K562 (cell line): ENCODE results near the gene RNF17. TPM values are rescaled to one million over a fixed set of nuclear protein-coding genes. Genes with fewer than 3 reads are reported as not detected.

Experiments
- ARID1B ChIP-seq: fragments of 450-650 bp; IDR thresholded peaks from 2 replicates; pipeline ENCODE4 v1.6.1; 2016; ENCODE audit warnings: antibody characterized with exemption, mild to moderate bottlenecking, inconsistent platforms
- CBFA2T2 ChIP-seq: fragments of 450-650 bp; conservative IDR thresholded peaks from 2 replicates; pipeline ENCODE4 v1.6.1; 2017; ENCODE audit warnings: mild to moderate bottlenecking
- CBFA2T3 ChIP-seq: fragments of 450-650 bp; IDR thresholded peaks from 2 replicates; pipeline ENCODE4 v1.6.1; 2017
- CSDE1 ChIP-seq, 2 experiments: fragments of 450-650 bp; IDR thresholded peaks; 2 replicates each; pipeline ENCODE4 v1.6.1; 2016; ENCODE audit warnings: mild to moderate bottlenecking in 1 of 2
- CXXC5 ChIP-seq: fragments of 250-450 bp; sonication (Bioruptor Pico); IDR thresholded peaks from 2 replicates; pipeline ENCODE4 v1.8.0; 2022; ENCODE audit warnings: inconsistent platforms, mild to moderate bottlenecking, moderate library complexity
- HLTF ChIP-seq: fragments of 450-650 bp; IDR thresholded peaks from 2 replicates; pipeline ENCODE4 v1.6.1; 2016
- KDM1A ChIP-seq, 2 experiments: fragments of 450-650 bp; IDR thresholded peaks; 2 replicates each; pipeline ENCODE4 v1.6.1; 2016; ENCODE audit warnings: mild to moderate bottlenecking in 2 of 2
- KHSRP ChIP-seq: fragments of 450-650 bp; IDR thresholded peaks from 2 replicates; pipeline ENCODE4 v1.6.1; 2017
- MTA2 ChIP-seq: fragments of 450-650 bp; IDR thresholded peaks from 2 replicates; pipeline ENCODE4 v1.6.1; 2016; ENCODE audit warnings: low read depth
- NFIC ChIP-seq: fragments of 450-650 bp; IDR thresholded peaks from 2 replicates; pipeline ENCODE4 v1.6.1; 2017; ENCODE audit warnings: mild to moderate bottlenecking, inconsistent platforms
- RBM25 ChIP-seq: fragments of 200-400 bp; formaldehyde crosslinking; IDR thresholded peaks from 2 replicates; pipeline ENCODE4 v1.6.1; 2018; ENCODE audit warnings: low read length, low read depth, moderate library complexity; ENCODE audit not compliant: severe bottlenecking
- RCOR1 ChIP-seq, 2 experiments: IDR thresholded peaks; 2 replicates each; pipeline ENCODE4 v1.6.1; 2012; ENCODE audit warnings: low read depth in 2 of 2, low read length in 2 of 2, borderline replicate concordance in 1 of 2, improper control_type of control experiment in 1 of 2
- SMARCA4 ChIP-seq: fragments of 450-650 bp; IDR thresholded peaks from 2 replicates; pipeline ENCODE4 v1.6.1; 2016
- TAL1 ChIP-seq: fragments of 450-650 bp; IDR thresholded peaks from 2 replicates; pipeline ENCODE4 v1.6.1; 2016; ENCODE audit warnings: mild to moderate bottlenecking
- TCF3 ChIP-seq: sonication (generic); formaldehyde crosslinking; IDR thresholded peaks from 2 replicates; pipeline ENCODE4 v1.4.0; 2020; ENCODE audit warnings: mild to moderate bottlenecking, missing genetic modification reagents
- TEAD4 ChIP-seq, 2 experiments: sonication (generic) in 1 of 2; formaldehyde crosslinking in 1 of 2; IDR thresholded peaks; 2 replicates each; pipeline versions ENCODE4 v1.6.1 to v1.8.0; 2012 to 2022; ENCODE audit warnings: borderline replicate concordance in 1 of 2, inconsistent platforms in 1 of 2, low read length in 1 of 2, mild to moderate bottlenecking in 1 of 2, missing genetic modification reagents in 1 of 2
- ZBTB40 ChIP-seq, 2 experiments: fragments of 450-650 bp in 1 of 2; sonication (generic) in 1 of 2; formaldehyde crosslinking in 1 of 2; IDR thresholded peaks; 2 replicates each; pipeline versions ENCODE4 v1.7.1 to v1.9.0; 2016 to 2022; ENCODE audit warnings: inconsistent platforms in 1 of 2, mild to moderate bottlenecking in 1 of 2, missing genetic modification reagents in 1 of 2
- ZNF707 ChIP-seq: fragments of 250-450 bp; sonication (Bioruptor Pico); conservative IDR thresholded peaks from 2 replicates; pipeline ENCODE4 v1.8.0; 2022; ENCODE audit warnings: inconsistent platforms, mild to moderate bottlenecking, moderate library complexity
- polyA plus RNA-seq, 8 experiments: library from polyadenylated mRNA; depleted of rRNA in 4 of 8; stranded (reverse) in 5 of 8; unstranded in 3 of 8; fragments of >200 nt; fragmentation: Nextera tagmentation in 2 of 8; fragmentation: Illumina TruSeq in 1 of 8; extraction: Ambion mirVana in 2 of 8; extraction: Trizol in 1 of 8; gene quantifications; 2 replicates each; pipeline versions ENCODE4 v1.2.1 to v1.2.3, GENCODE V29; 2011 to 2014; ENCODE audit warnings: inconsistent platforms in 1 of 8, missing spikeins in 1 of 8
- total RNA-seq, 7 experiments: library from RNA; depleted of rRNA in 6 of 7; stranded (reverse); fragments of >200 nt in 6 of 7; fragmentation: Illumina TruSeq in 2 of 7; extraction: Trizol in 2 of 7; gene quantifications; 2 replicates each; pipeline versions ENCODE4 v1.2.1 to v1.2.3, GENCODE V29; 2011 to 2021; ENCODE audit warnings: low replicate concordance in 1 of 7

The RNF17 gene
- total and polyA plus RNA-seq, 9 of the 15 experiments (the other 6 are each of a cell fraction or from before 2014, with no cell fraction given) = 0.11 to 0.90 (median 0.58) TPM

GRCh38 chr13:24863748-24864540, 100.0 kb downstream of the RNF17 start (continued):
- TF ChIP-seq ZBTB40 (IDR thresholded peaks at IDR 0.05) (peak; percentile 74), ZBTB40 (CRISPR knock-in tag; IDR thresholded peaks at IDR 0.05) (no peak), NFIC (peak; percentile 40; the same call in 1 of the 2 replicates), CXXC5 (no peak), ZNF707 (CRISPR knock-in tag) (no peak), KDM1A (IDR thresholded peaks at IDR 0.05) (peak; percentile 32 to 68; a peak in 3 of 4 replicates), TCF3 (peak; percentile 68), CBFA2T2 (peak; percentile 77), HLTF (no peak), ARID1B (peak; percentile 79), SMARCA4 (peak; percentile 18; the same call in 1 of the 2 replicates), TEAD4 (IDR thresholded peaks at IDR 0.05; ENCODE audit: low read length) (peak; percentile 24; the same call in 1 of the 2 replicates), TEAD4 (CRISPR knock-in tag; IDR thresholded peaks at IDR 0.05; ENCODE audit: borderline replicate concordance) (no peak), MTA2 (peak; percentile 47), CSDE1 (IDR thresholded peaks at IDR 0.05) (no peak), KHSRP (no peak), RCOR1 (IDR thresholded peaks at IDR 0.05; ENCODE audit: borderline replicate concordance in 1 of 2, low read depth in 2 of 2, low read length in 2 of 2) (no peak), CBFA2T3 (peak; percentile 89), RBM25 (peak; percentile 79), TAL1 (peak; percentile 72)
